Ascending aorta (tissue), 2 donors: Measurements from ENCODE around the gene MRPL48. TPM values are rescaled to one million over a fixed set of nuclear protein-coding genes. Genes with fewer than 3 reads are reported as not detected.
"Not testable (repeated sequence)": the region's sequence is repeated elsewhere in the genome, so short reads cannot be mapped to it uniquely, and the experiment has no call there.

Source experiments
- DNase-seq, 2 donors: peaks; one replicate each; pipeline ENCODE4 v3.0.0-alpha.2; 2019; ENCODE audit warnings: low spot score in 2 of 2
- H3K27ac ChIP-seq, 2 donors: fragments of 200-600 bp; sonication (generic); one replicate each; pipeline ENCODE4 v1.5.1; 2016 to 2017; ENCODE audit warnings: mild to moderate bottlenecking in 1 of 2
- H3K27me3 ChIP-seq: fragments of 200-600 bp; sonication (generic); one replicate; pipeline ENCODE4 v1.5.1; 2017
- H3K36me3 ChIP-seq, 2 donors: fragments of 200-600 bp; sonication (generic); one replicate each; pipeline ENCODE4 v1.5.1; 2016
- H3K4me1 ChIP-seq, 2 donors: fragments of 200-600 bp; sonication (generic); one replicate each; pipeline ENCODE4 v1.5.1; 2016 to 2017; ENCODE audit warnings: mild to moderate bottlenecking in 1 of 2
- H3K4me3 ChIP-seq, 2 donors: fragments of 200-600 bp; sonication (generic); one replicate each; pipeline ENCODE4 v1.5.1; 2016 to 2017; ENCODE audit warnings: mild to moderate bottlenecking in 1 of 2
- H3K9me3 ChIP-seq, 2 donors: fragments of 200-600 bp; sonication (generic); one replicate each; pipeline ENCODE4 v1.5.1; 2016
- intact Hi-C: fragments of 100-400 bp; cut with DNase I; formaldehyde crosslinking; loops from one replicate; pipeline ENCODE4 v1.15.1; 2023
- total RNA-seq: library from RNA; depleted of rRNA; stranded (reverse); fragments of >200 nt; gene quantifications from one replicate; pipeline ENCODE4 v1.1.0, GENCODE V29; 2016
- TF ChIP-seq, protein P1 (sequence below), 3 experiments: fragments of 200-600 bp in 2 of 3; fragments of 450-650 bp in 1 of 3; sonication (generic) in 2 of 3; IDR thresholded peaks; one replicate each; pipeline ENCODE4 v1.5.1; 2016 to 2019; ENCODE audit warnings: antibody characterized with exemption in 3 of 3, mild to moderate bottlenecking in 1 of 3, moderate library complexity in 1 of 3

The MRPL48 gene
- total RNA-seq, 1 donor from 2014 or later: not detected

DNA sequence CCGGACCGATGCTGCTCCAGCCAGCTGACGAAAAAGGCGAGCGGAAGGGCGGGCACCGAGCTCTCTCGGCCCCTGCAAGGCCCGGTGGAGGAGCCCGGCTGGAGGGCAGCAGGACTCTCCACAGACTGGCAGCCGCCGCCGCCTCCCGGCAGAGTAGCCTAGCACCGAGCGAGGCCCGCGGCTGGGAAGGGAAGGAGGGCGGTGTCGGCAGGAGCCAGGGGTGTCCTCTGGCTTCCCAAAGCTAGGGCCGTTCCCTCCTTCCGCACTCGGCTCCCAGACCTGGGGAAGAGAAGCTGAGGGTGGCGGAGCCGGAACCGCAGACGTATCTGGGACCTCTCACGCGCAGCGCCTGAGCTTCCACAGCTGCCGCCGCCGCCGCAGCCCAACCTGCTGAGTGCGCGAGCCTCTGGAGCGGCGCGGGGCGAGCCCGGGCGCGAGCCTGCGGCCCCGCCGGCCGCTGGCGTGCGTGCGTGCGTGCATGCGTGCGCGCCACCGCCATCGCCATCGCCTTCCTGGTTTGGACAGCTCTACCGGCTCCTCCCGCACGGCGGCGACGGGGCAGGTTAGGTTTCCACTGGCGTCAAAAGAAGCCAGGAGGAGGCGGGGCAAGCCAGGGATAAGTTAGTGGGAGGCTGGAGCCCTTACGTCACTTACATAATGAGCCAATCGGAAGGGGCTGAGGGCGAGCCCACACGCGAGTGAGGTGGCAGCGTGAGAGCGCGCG, 26.8 kb upstream of the MRPL48 start, which contains the start of gene RAB6A:
Gene RAB6A (minus strand): TSS at position 396 of the 724 bp plus-strand sequence. CDS start 439 bp downstream, outside the sequence.
- H3K9me3 ChIP-seq: no peaks in the 10 kb centered on the region
- H3K27ac ChIP-seq: peak within 1 kb of the TSS; percentile 97 to 99
- TF ChIP-seq, protein P1, sequence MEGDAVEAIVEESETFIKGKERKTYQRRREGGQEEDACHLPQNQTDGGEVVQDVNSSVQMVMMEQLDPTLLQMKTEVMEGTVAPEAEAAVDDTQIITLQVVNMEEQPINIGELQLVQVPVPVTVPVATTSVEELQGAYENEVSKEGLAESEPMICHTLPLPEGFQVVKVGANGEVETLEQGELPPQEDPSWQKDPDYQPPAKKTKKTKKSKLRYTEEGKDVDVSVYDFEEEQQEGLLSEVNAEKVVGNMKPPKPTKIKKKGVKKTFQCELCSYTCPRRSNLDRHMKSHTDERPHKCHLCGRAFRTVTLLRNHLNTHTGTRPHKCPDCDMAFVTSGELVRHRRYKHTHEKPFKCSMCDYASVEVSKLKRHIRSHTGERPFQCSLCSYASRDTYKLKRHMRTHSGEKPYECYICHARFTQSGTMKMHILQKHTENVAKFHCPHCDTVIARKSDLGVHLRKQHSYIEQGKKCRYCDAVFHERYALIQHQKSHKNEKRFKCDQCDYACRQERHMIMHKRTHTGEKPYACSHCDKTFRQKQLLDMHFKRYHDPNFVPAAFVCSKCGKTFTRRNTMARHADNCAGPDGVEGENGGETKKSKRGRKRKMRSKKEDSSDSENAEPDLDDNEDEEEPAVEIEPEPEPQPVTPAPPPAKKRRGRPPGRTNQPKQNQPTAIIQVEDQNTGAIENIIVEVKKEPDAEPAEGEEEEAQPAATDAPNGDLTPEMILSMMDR (IDR thresholded peaks at IDR 0.05): peak; percentile 28 to 73 (median 33)
- intact Hi-C loops: loop anchor here (1.0 to 5.0 kb wide), 6 partner anchors 18 to 731 kb away; partner anchors contain the start of genes COA4, FAM168A, LIPT2 and PAAF1
- H3K4me3 ChIP-seq: peak within 1 kb of the TSS; percentile 88 to 98
- peaks cover 0 to 17% of the 10 kb centered on the region in 2 donors for H3K4me1 ChIP-seq
- no peaks in the 10 kb centered on the region for H3K27me3 ChIP-seq
- no peaks in the 10 kb centered on the region for H3K36me3 ChIP-seq
- DNase-seq: peak; percentile 100

DNA sequence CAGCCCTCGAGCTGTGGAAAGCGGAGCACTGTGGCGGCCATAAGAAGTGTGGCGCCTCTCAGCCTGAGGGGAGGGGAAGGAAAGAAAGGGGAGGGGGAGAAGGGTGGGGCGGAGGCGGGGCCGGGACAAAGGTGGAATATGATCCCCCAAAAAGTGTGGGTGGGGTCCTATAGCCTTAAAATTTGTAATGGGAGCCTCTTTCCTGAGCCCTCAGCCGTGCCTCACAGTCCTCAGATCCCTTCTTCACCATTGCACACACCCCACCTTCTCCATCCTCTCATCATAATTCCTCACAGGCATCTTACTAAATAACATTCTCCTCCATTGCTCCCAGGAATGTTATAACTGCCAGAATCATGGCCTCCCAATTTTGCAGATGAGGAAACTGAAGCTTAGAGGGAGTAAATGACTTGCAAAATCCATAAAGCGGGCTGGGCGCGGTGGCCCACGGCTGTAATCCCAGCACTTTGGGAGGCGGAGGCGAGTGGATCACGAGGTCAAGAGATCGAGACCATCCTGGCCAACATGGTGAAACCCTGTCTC, 26.2 kb upstream of the MRPL48 start:
- Histone ChIP-seq H3K27me3 (no peaks in the 10 kb centered on the region), H3K9me3 (no peaks in the 10 kb centered on the region), H3K4me1 (peaks cover 0 to 17% of the 10 kb centered on the region in 2 donors), H3K4me3 (peak overlapping the region; percentile 14 to 63), H3K36me3 (no peaks in the 10 kb centered on the region), H3K27ac (peak overlapping the region; percentile 84 to 92)
- TF ChIP-seq, protein P1 (IDR thresholded peaks at IDR 0.05): no peak
- intact Hi-C loops: loop anchor here (1.0 to 5.0 kb wide), 6 partner anchors 18 to 731 kb away; partner anchors contain the start of genes COA4, FAM168A, LIPT2 and PAAF1
- DNase-seq: no peak

DNA sequence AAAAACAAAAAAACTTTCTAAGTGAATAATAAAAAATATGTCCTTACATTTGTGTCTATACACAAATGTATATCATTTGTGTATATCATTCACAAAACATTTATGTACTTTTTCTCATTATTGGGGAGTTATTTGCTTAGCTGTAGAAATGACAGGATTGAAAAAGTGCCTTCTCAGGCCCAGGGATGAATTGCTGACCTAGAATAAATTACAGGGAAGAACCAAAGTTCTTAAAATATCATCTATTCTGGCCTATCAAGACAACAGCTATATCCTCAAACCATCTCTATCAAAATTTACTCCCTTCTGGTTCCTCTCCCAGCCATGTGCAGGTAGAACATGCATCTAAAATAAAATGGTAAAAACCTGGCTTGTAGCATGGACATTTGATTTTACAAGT, 24.9 kb upstream of the MRPL48 start:
- no peaks in the 10 kb centered on the region for H3K27me3 ChIP-seq

DNA sequence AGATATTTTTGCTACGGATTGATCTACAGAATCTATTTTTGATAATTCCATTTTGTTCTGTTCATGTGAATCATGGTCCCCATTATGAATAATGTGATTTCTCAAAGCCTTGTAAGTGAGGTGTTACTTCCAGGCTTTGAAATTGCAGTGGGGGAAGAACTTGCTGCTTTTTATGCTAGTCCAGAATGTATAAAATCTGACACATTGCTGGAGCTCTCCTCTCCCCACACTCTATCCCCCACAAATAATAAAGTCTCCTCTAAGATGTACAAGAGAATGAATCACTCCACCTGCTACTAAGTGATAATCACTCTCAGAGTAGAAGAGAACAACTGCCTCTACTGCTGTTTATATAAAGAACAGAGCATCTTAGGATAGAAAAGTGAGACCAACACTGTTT, 20.9 kb upstream of the MRPL48 start:
- H3K4me3 ChIP-seq: no peak overlapping the region
- H3K27me3 ChIP-seq: no peaks in the 10 kb centered on the region
- H3K9me3 ChIP-seq: no peaks in the 10 kb centered on the region
- TF ChIP-seq, protein P1 (IDR thresholded peaks at IDR 0.05): no peak
- H3K27ac ChIP-seq: no peak overlapping the region
- no peak for DNase-seq
- peaks cover 0 to under 1% of the 10 kb centered on the region in 2 donors for H3K4me1 ChIP-seq
- H3K36me3 ChIP-seq: no peaks in the 10 kb centered on the region
- intact Hi-C loops: no loop called here

More for the DNA sequence above, 24.9 kb upstream of the MRPL48 start:
- intact Hi-C loops: loop anchor here (5.0 kb wide), 2 partner anchors 165 to 730 kb away; partner anchors contain the start of genes FAM168A and LIPT2
- TF ChIP-seq, protein P1 (IDR thresholded peaks at IDR 0.05): no peak
- peaks cover 0 to 17% of the 10 kb centered on the region in 2 donors for H3K4me1 ChIP-seq
- no peaks in the 10 kb centered on the region for H3K9me3 ChIP-seq
- H3K36me3 ChIP-seq: no peaks in the 10 kb centered on the region
- no peak overlapping the region for H3K4me3 ChIP-seq
- no peak for DNase-seq
- no peak overlapping the region for H3K27ac ChIP-seq

DNA sequence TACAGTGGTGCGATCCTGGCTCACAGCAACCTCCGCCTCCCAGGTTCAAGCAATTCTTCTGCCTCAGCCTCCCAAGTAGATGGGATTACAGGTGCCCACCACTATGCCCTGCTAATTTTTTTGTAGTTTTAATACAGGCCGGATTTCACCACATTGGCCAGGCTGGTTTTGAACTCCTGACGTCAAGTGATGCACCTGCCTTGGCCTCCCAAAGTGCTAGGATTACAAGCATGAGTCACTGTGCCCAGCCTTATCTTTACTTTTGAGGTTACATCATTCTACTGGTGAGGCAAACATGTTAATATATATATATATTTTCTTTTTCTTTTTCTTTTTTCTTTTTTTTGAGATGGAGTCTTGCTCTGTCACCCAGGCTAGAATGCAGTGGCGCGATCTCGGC, 16.9 kb upstream of the MRPL48 start:
- H3K9me3 ChIP-seq, DNase-seq, H3K27ac ChIP-seq, H3K36me3 ChIP-seq, H3K4me3 ChIP-seq, H3K4me1 ChIP-seq, H3K27me3 ChIP-seq, intact Hi-C loops: not testable (repeated sequence)
